ENCODE results near the gene TPSB2.
"Not testable (repeated sequence)": the region's sequence is repeated elsewhere in the genome, so short reads cannot be mapped to it uniquely, and the experiment has no call there.

DNA sequence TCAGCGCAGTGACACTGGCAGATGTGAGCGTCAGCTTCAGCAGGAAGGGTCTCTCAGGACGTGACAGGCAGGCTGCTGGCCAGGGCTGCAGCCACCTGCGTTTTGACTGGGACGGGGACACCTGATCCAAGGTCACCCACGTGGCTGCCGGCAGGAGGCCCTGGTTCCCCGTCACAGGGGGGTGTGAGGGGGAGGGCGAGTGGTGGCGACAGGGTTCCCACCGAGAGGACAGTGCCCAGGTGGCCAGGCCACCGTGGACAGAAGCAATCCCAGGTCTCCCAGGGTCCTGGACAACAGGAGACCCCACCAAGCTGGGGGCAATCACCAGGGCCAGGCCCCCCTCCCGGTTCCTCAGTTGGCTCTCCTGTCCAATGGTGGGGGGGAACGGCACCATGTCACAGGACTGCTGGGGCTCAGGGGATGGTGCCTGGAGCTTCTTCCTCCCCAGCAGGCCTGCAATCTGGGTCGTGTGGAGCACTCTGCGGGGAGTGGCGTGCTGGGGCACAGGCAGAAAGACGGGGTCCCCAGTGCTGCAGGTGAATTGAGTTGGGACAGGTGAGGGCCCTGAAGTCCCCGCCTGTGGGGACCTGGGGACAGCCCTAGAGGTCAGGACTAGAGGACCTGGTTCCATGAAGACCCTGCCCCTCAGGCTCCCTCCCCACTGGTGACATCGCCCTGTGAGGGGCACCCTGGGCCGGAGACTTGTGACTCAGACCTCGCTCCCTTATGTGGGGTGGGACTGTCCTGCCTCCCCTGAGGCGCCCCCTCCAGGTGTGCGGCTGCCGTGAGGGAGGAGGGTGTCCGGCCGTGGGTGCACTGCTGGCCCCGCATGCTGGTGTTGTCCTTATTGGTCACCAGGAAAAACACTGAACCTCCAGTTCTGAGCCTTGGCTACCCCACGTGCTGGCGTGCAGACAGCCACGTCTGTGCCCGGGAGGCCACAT lies 14.2 kb upstream of the TPSB2 start:
- TF ChIP-seq, protein P1, sequence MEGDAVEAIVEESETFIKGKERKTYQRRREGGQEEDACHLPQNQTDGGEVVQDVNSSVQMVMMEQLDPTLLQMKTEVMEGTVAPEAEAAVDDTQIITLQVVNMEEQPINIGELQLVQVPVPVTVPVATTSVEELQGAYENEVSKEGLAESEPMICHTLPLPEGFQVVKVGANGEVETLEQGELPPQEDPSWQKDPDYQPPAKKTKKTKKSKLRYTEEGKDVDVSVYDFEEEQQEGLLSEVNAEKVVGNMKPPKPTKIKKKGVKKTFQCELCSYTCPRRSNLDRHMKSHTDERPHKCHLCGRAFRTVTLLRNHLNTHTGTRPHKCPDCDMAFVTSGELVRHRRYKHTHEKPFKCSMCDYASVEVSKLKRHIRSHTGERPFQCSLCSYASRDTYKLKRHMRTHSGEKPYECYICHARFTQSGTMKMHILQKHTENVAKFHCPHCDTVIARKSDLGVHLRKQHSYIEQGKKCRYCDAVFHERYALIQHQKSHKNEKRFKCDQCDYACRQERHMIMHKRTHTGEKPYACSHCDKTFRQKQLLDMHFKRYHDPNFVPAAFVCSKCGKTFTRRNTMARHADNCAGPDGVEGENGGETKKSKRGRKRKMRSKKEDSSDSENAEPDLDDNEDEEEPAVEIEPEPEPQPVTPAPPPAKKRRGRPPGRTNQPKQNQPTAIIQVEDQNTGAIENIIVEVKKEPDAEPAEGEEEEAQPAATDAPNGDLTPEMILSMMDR (IDR thresholded peaks at IDR 0.05) = not testable (repeated sequence)
- not testable (repeated sequence) for TF ChIP-seq POLR2A (IDR thresholded peaks at IDR 0.05)
